ENCODE data around the gene PRKAG2.

PRKAG2 gene

GRCh38 chr7:151625606-151626005 lies 251.3 kb downstream of the PRKAG2 start:
- TF ChIP-seq POLR2AphosphoS5 (IDR thresholded peaks at IDR 0.05; ENCODE audit: low read depth, low read length) (no peak), POU2F2 (IDR thresholded peaks at IDR 0.05; ENCODE audit: low read depth, low read length) (no peak), POLR2A (IDR thresholded peaks at IDR 0.05; ENCODE audit: low read depth, low read length) (no peak), TAF1 (IDR thresholded peaks at IDR 0.05; ENCODE audit: low read depth, low read length) (no peak), SPI1 (IDR thresholded peaks at IDR 0.05; ENCODE audit: low read depth, low read length) (no peak), PAX5 (IDR thresholded peaks at IDR 0.05; ENCODE audit: insufficient read depth, low read length, severe bottlenecking) (no peak)
- no peak for DNase-seq (ENCODE audit: insufficient read length, low spot score)
- FAIRE-seq = no peak

DNA sequence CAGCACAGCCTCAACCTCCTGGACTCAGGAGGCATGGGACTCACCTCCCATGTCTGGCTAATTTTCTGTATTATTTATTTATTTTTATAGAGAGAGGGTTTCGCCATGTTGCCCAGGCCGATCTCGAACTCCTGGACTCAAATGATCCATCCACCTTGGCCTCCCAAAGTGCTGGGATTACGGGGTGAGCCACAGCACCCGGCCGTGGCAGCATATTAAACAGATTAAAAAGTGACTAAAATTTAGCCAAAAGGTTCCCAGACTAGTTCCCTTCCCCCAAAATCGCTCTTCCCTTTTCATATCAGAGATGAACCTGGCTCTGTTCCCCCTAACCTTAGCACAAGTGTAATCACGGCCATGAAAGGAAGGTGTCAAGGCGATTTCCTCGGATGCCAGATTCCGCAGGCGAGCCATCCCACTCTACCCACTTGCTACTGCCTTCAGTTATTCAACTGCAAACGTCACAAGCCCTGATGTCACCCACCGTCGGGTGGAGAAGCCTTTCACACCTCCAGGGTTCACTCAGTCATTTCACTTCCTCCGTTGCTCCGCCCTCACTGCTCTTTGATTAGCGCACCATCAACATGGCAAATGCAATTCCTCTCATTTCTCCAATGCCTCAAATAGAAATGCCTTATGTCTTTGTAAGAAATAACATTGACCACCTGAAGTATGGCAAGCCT lies 252.5 kb downstream of the PRKAG2 start:
- no peak for FAIRE-seq
- TF ChIP-seq SPI1 (IDR thresholded peaks at IDR 0.05; ENCODE audit: low read depth, low read length) (no peak), POLR2AphosphoS5 (IDR thresholded peaks at IDR 0.05; ENCODE audit: low read depth, low read length) (no peak), TAF1 (IDR thresholded peaks at IDR 0.05; ENCODE audit: low read depth, low read length) (no peak)
- no peak for DNase-seq (ENCODE audit: insufficient read length, low spot score)

DNA sequence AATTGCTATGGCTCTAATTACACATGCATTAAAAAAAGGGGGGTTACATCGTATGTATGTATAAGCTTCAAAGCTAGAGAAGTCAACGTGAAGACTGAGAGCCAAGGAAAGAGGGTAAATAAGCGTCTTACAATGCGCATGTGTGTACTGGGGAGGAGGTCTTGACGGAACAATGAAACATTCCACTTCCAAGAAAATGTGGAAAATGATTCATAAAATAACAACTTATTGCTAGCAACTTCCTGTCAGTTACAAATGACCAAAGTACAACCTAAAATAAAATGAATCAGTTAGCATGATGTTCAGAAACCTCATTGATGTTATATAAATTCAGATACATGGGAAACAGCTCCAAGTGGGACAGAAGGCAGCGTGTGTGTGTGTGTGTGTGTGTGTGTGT lies 253.1 kb downstream of the PRKAG2 start:
- FAIRE-seq (no peak), DNase-seq (ENCODE audit: insufficient read length, low spot score) (no peak)
- TF ChIP-seq POLR2AphosphoS5 (IDR thresholded peaks at IDR 0.05; ENCODE audit: low read depth, low read length) = no peak
- no peak for TF ChIP-seq PAX5 (IDR thresholded peaks at IDR 0.05; ENCODE audit: insufficient read depth, low read length, severe bottlenecking)
- TF ChIP-seq POLR2A (IDR thresholded peaks at IDR 0.05; ENCODE audit: low read depth, low read length) = no peak
- TF ChIP-seq TAF1 (IDR thresholded peaks at IDR 0.05; ENCODE audit: low read depth, low read length) = no peak

DNA sequence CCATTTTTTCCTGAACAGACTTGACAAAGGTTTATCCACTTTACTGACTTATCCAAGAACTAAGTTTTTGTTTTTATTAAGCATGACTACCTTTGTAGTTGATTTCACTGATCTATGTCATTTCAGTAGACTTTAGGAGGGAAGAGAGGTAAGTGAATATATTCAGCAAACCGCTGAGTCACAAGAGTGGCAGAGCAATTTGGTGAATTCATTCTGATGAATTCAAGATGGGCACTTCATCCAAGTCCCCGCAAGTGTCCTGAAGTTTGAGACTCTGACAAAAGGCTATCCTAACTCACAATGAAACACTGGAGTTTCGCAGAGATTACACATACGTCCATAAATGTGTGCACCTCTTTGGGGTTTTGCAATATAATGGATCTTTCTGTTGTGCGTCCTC lies 255.0 kb downstream of the PRKAG2 start:
- TF ChIP-seq POLR2A (IDR thresholded peaks at IDR 0.05; ENCODE audit: low read depth, low read length) (no peak), POLR2AphosphoS5 (IDR thresholded peaks at IDR 0.05; ENCODE audit: low read depth, low read length) (no peak), TAF1 (IDR thresholded peaks at IDR 0.05; ENCODE audit: low read depth, low read length) (no peak), POU2F2 (IDR thresholded peaks at IDR 0.05; ENCODE audit: low read depth, low read length) (no peak), SPI1 (IDR thresholded peaks at IDR 0.05; ENCODE audit: low read depth, low read length) (no peak), PAX5 (IDR thresholded peaks at IDR 0.05; ENCODE audit: insufficient read depth, low read length, severe bottlenecking) (no peak)
- DNase-seq (ENCODE audit: insufficient read length, low spot score) (no peak), FAIRE-seq (no peak)

DNA sequence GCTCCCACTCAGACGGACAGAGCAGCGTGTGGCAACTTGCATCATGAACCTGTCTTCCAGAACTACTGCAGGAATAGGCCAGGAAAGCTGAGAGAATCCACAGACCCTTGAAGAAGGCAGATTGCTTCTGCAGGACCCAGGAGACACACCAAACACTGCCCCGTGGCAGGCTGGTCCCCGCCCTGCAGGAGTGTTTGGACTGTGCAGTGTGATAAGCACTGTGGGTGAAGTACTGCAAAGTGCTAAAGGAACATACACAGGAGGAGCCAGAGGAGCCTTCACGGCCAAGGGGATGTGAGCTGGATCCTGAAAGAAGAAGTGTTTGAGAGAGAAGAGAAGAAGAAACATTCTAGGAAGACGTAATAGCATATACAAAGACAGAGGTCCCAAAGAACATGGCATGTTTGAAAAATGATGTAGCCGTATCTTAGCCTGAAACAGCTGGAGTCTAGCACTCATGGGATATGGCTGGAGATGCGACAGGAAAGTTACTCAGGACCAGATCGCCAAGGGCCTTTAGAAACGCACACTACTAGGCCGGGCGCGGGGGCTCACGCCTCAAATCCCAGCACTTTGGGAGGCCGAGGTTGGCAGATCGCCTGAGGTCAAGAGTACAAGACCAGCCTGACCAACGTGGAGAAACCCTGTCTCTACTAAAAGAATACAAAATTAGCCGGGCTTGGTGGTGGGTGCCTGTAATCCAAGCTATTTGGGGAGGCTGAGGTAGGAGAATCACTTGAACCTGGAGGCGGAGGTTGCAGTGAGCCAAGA lies 260.3 kb downstream of the PRKAG2 start:
- DNase-seq (ENCODE audit: insufficient read length, low spot score) = no peak
- FAIRE-seq = no peak

DNA sequence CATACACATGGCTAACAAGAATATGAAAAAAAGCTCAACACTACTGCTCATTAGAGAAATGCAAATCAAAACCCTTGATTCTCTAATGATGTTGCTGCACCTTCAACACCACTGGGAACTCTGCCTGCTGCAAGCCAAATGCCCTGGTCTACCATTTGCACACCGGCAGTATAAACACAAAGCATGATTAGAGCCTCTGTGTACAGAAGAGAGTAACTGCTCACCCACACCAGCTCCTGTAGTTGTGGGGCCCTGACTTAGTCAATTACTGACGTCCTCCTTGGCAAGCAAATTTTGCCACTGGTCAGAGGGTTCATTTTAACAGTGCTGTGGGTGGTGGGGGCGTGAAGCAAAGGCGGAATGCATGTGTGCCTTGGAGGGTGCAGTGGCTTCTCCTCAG lies 261.1 kb downstream of the PRKAG2 start:
- FAIRE-seq = no peak
- TF ChIP-seq TAF1 (IDR thresholded peaks at IDR 0.05; ENCODE audit: low read depth, low read length) = no peak
- no peak for TF ChIP-seq POLR2A (IDR thresholded peaks at IDR 0.05; ENCODE audit: low read depth, low read length)
- TF ChIP-seq POU2F2 (IDR thresholded peaks at IDR 0.05; ENCODE audit: low read depth, low read length) = no peak
- TF ChIP-seq SPI1 (IDR thresholded peaks at IDR 0.05; ENCODE audit: low read depth, low read length) = no peak
- no peak for TF ChIP-seq PAX5 (IDR thresholded peaks at IDR 0.05; ENCODE audit: insufficient read depth, low read length, severe bottlenecking)
- TF ChIP-seq POLR2AphosphoS5 (IDR thresholded peaks at IDR 0.05; ENCODE audit: low read depth, low read length) = no peak
- no peak for DNase-seq (ENCODE audit: insufficient read length, low spot score)

More for the DNA sequence above, 260.3 kb downstream of the PRKAG2 start:
- TF ChIP-seq TAF1 (IDR thresholded peaks at IDR 0.05; ENCODE audit: low read depth, low read length) (no peak), SPI1 (IDR thresholded peaks at IDR 0.05; ENCODE audit: low read depth, low read length) (no peak), POU2F2 (IDR thresholded peaks at IDR 0.05; ENCODE audit: low read depth, low read length) (no peak), POLR2AphosphoS5 (IDR thresholded peaks at IDR 0.05; ENCODE audit: low read depth, low read length) (no peak), POLR2A (IDR thresholded peaks at IDR 0.05; ENCODE audit: low read depth, low read length) (no peak)

GRCh38 chr7:151615058-151615457 lies 261.9 kb downstream of the PRKAG2 start:
- TF ChIP-seq SPI1 (IDR thresholded peaks at IDR 0.05; ENCODE audit: low read depth, low read length) = no peak
- no peak for FAIRE-seq
- DNase-seq (ENCODE audit: insufficient read length, low spot score) = no peak

GRCh38 chr7:151614019-151614418 lies 262.9 kb downstream of the PRKAG2 start:
- DNase-seq (ENCODE audit: insufficient read length, low spot score) (no peak), FAIRE-seq (no peak)
- no peak for TF ChIP-seq TAF1 (IDR thresholded peaks at IDR 0.05; ENCODE audit: low read depth, low read length)
- TF ChIP-seq POLR2A (IDR thresholded peaks at IDR 0.05; ENCODE audit: low read depth, low read length) = no peak
- TF ChIP-seq POLR2AphosphoS5 (IDR thresholded peaks at IDR 0.05; ENCODE audit: low read depth, low read length) = no peak
- no peak for TF ChIP-seq POU2F2 (IDR thresholded peaks at IDR 0.05; ENCODE audit: low read depth, low read length)
- TF ChIP-seq SPI1 (IDR thresholded peaks at IDR 0.05; ENCODE audit: low read depth, low read length) = no peak
- TF ChIP-seq PAX5 (IDR thresholded peaks at IDR 0.05; ENCODE audit: insufficient read depth, low read length, severe bottlenecking) = no peak

- no peak for FAIRE-seq
- no peak for TF ChIP-seq SPI1 (IDR thresholded peaks at IDR 0.05; ENCODE audit: low read depth, low read length)
- TF ChIP-seq TAF1 (IDR thresholded peaks at IDR 0.05; ENCODE audit: low read depth, low read length) = no peak
- TF ChIP-seq PAX5 (IDR thresholded peaks at IDR 0.05; ENCODE audit: insufficient read depth, low read length, severe bottlenecking) = no peak
- no peak for TF ChIP-seq POLR2A (IDR thresholded peaks at IDR 0.05; ENCODE audit: low read depth, low read length)
- no peak for TF ChIP-seq POU2F2 (IDR thresholded peaks at IDR 0.05; ENCODE audit: low read depth, low read length)
- TF ChIP-seq POLR2AphosphoS5 (IDR thresholded peaks at IDR 0.05; ENCODE audit: low read depth, low read length) = no peak
- DNase-seq (ENCODE audit: insufficient read length, low spot score) = no peak
Observed at GRCh38 chr7:151611878-151612277, 265.0 kb downstream of the PRKAG2 start.

DNA sequence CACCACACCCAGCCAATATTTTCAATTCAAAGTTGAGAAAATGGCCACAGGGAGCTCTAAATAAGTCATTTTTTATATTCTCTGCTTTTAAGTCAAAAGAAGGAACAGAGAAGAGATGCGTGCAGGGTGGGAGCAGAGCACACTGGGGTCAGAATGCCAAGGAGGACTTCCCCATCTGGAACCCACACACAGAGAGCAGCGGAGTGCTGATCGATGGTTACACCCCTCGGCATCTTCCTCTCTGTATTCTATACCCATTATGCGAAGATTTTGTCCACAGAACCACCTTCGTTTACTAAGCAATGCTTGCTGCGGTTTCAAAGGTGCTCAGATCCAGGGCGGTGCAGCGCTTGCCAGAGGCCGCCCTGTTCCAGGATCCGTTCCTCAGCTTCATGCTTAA lies 265.9 kb downstream of the PRKAG2 start:
- no peak for FAIRE-seq

More for the DNA sequence above, 265.9 kb downstream of the PRKAG2 start:
- TF ChIP-seq SPI1 (IDR thresholded peaks at IDR 0.05; ENCODE audit: low read depth, low read length) (no peak), TAF1 (IDR thresholded peaks at IDR 0.05; ENCODE audit: low read depth, low read length) (no peak), POLR2A (IDR thresholded peaks at IDR 0.05; ENCODE audit: low read depth, low read length) (no peak), PAX5 (IDR thresholded peaks at IDR 0.05; ENCODE audit: insufficient read depth, low read length, severe bottlenecking) (no peak), POLR2AphosphoS5 (IDR thresholded peaks at IDR 0.05; ENCODE audit: low read depth, low read length) (no peak), POU2F2 (IDR thresholded peaks at IDR 0.05; ENCODE audit: low read depth, low read length) (no peak)
- DNase-seq (ENCODE audit: insufficient read length, low spot score) = no peak

Measured in GM12891 (cell line).